Endodermal cell (in vitro differentiated cells): ENCODE measurements around the gene C18orf63. TPM values are rescaled to one million over a fixed set of nuclear protein-coding genes. Genes with fewer than 3 reads are reported as not detected.
A peak's percentile ranks its signal among the peaks of the same experiment; 100 is the strongest.
"Not testable (repeated sequence)": the region's sequence is repeated elsewhere in the genome, so short reads cannot be mapped to it uniquely, and the experiment has no call there.

Experiments
- DNase-seq: peaks from one replicate; pipeline ENCODE4 v3.0.0-alpha.2; 2017
- H3K27ac ChIP-seq: 2 replicates; pipeline ENCODE4 v1.5.1; 2013; ENCODE audit warnings: mild to moderate bottlenecking, low read depth, low read length, moderate library complexity
- H3K27me3 ChIP-seq: 2 replicates; pipeline ENCODE4 v1.6.1; 2013; ENCODE audit warnings: mild to moderate bottlenecking, low read length, moderate library complexity; ENCODE audit not compliant: insufficient read depth, control insufficient read depth, poor library complexity, severe bottlenecking
- H3K36me3 ChIP-seq: 2 replicates; pipeline ENCODE4 v1.7.0; 2013; ENCODE audit warnings: mild to moderate bottlenecking, low read length, moderate library complexity; ENCODE audit not compliant: control insufficient read depth, insufficient read depth
- H3K4me1 ChIP-seq: one replicate; pipeline ENCODE4 v1.7.0; 2013; ENCODE audit warnings: low read length; ENCODE audit not compliant: control insufficient read depth, insufficient read depth
- H3K4me3 ChIP-seq: 2 replicates; pipeline ENCODE4 v1.5.1; 2013; ENCODE audit warnings: mild to moderate bottlenecking, low read length, moderate library complexity
- H3K9ac ChIP-seq: 2 replicates; pipeline ENCODE4 v1.6.1; 2013; ENCODE audit warnings: mild to moderate bottlenecking, low read length, moderate library complexity; ENCODE audit not compliant: poor library complexity, severe bottlenecking; ENCODE audit errors: extremely low read depth
- H3K9me3 ChIP-seq: 2 replicates; pipeline ENCODE4 v1.6.1; 2013; ENCODE audit warnings: mild to moderate bottlenecking, low read length, moderate library complexity; ENCODE audit not compliant: control insufficient read depth
- H3K27ac Mint-ChIP-seq: 2 replicates; pipeline ENCODE4 v1.8.0; 2020; ENCODE audit warnings: mixed read lengths
- H3K27me3 Mint-ChIP-seq: 2 replicates; pipeline ENCODE4 v1.8.0; 2021; ENCODE audit warnings: mild to moderate bottlenecking, mixed read lengths; ENCODE audit not compliant: insufficient read depth
- H3K36me3 Mint-ChIP-seq: 2 replicates; pipeline ENCODE4 v1.8.0; 2020; ENCODE audit warnings: low read depth, mixed read lengths
- H3K4me1 Mint-ChIP-seq: 2 replicates; pipeline ENCODE4 v1.8.0; 2020; ENCODE audit warnings: mixed read lengths
- H3K4me3 Mint-ChIP-seq: 2 replicates; pipeline ENCODE4 v1.8.0; 2020; ENCODE audit warnings: mild to moderate bottlenecking, moderate library complexity, mixed read lengths
- H3K9me3 Mint-ChIP-seq: 2 replicates; pipeline ENCODE4 v1.8.0; 2020; ENCODE audit warnings: mild to moderate bottlenecking, mixed read lengths
- CTCF ChIP-seq: fragments of 200-600 bp; sonication (generic); conservative IDR thresholded peaks from 2 replicates; pipeline ENCODE4 v1.5.0; 2021; ENCODE audit warnings: antibody characterized with exemption, mild to moderate bottlenecking
- WGBS, 2 experiments: methylation state at CpG; one replicate each; pipeline versions ENCODE4 v1.1.5 to v1.1.7; 2013; ENCODE audit warnings: missing lambda C conversion rate in 2 of 2, mixed read lengths in 1 of 2; ENCODE audit not compliant: insufficient coverage in 1 of 2, insufficient read length in 1 of 2; 5-methylcytosine and 5-hydroxymethylcytosine counted together
- total RNA-seq, 2 donors: library from RNA; stranded (reverse); fragmentation: NEBNext Ultra II Directional in 1 of 2; extraction: Animal tissue kit (Norgen Biotek cat#: 25700) in 1 of 2; gene quantifications; 2 replicates in 1 of 2; 3 replicates in 1 of 2; pipeline ENCODE4 v1.2.1, GENCODE V29; 2021

C18orf63 gene
- total RNA-seq, 2 donors from 2014 or later, result not detected

- Mint-ChIP-seq H3K9me3 (no peaks in the 10 kb centered on the region), H3K4me1 (peaks cover 15% of the 10 kb centered on the region), H3K4me3 (peak overlapping the region; percentile 86), H3K36me3 (no peaks in the 10 kb centered on the region), H3K27ac (peak overlapping the region; percentile 85), H3K27me3 (peaks cover 4% of the 10 kb centered on the region)
- H3K9me3 ChIP-seq, result peaks cover 5% of the 10 kb centered on the region
- no peak overlapping the region for H3K9ac ChIP-seq
- no peaks in the 10 kb centered on the region for H3K27me3 ChIP-seq
- WGBS, 2 experiments, result 39 to 46% methylated on average over 4 of the region's 4 CpGs
- H3K27ac ChIP-seq, result no peak overlapping the region
- TF ChIP-seq CTCF, result no peak
- H3K4me3 ChIP-seq, result peak overlapping the region; percentile 88
- H3K4me1 ChIP-seq, result no peaks in the 10 kb centered on the region
- no peak for DNase-seq
- H3K36me3 ChIP-seq, result no peaks in the 10 kb centered on the region
Measured at GRCh38 chr18:74292541-74292858, 23.1 kb upstream of the C18orf63 start.

GRCh38 chr18:74292982-74293381 is 22.7 kb upstream of the C18orf63 start:
- not testable (repeated sequence) for DNase-seq, H3K36me3 Mint-ChIP-seq, H3K4me1 ChIP-seq, H3K27me3 Mint-ChIP-seq, H3K27me3 ChIP-seq, H3K9ac ChIP-seq, H3K27ac ChIP-seq, H3K9me3 ChIP-seq, H3K27ac Mint-ChIP-seq, H3K36me3 ChIP-seq, H3K9me3 Mint-ChIP-seq
- peaks cover 14% of the 10 kb centered on the region for H3K4me1 Mint-ChIP-seq
- H3K4me3 Mint-ChIP-seq, result peak overlapping the region; percentile 86
- peak overlapping the region; percentile 88 for H3K4me3 ChIP-seq
- 90 to 100% methylated on average over 2 to 3 of the region's 3 CpGs for WGBS, 2 experiments

- DNase-seq, result no peak
- WGBS, 2 experiments, result 79 to 85% methylated on average over 4 to 8 of the region's 8 CpGs
- Mint-ChIP-seq H3K4me3 (no peak overlapping the region), H3K27ac (no peak overlapping the region), H3K9me3 (peaks cover 12% of the 10 kb centered on the region), H3K4me1 (no peaks in the 10 kb centered on the region), H3K27me3 (peaks cover 4% of the 10 kb centered on the region), H3K36me3 (no peaks in the 10 kb centered on the region)
- no peaks in the 10 kb centered on the region for H3K27me3 ChIP-seq
- no peak overlapping the region for H3K9ac ChIP-seq
- H3K36me3 ChIP-seq, result no peaks in the 10 kb centered on the region
- TF ChIP-seq CTCF, result no peak
- no peak overlapping the region for H3K4me3 ChIP-seq
- H3K4me1 ChIP-seq, result no peaks in the 10 kb centered on the region
- H3K27ac ChIP-seq, result no peak overlapping the region
- H3K9me3 ChIP-seq, result peaks cover 9% of the 10 kb centered on the region
Measured at GRCh38 chr18:74294526-74294925, 21.1 kb upstream of the C18orf63 start.

DNA sequence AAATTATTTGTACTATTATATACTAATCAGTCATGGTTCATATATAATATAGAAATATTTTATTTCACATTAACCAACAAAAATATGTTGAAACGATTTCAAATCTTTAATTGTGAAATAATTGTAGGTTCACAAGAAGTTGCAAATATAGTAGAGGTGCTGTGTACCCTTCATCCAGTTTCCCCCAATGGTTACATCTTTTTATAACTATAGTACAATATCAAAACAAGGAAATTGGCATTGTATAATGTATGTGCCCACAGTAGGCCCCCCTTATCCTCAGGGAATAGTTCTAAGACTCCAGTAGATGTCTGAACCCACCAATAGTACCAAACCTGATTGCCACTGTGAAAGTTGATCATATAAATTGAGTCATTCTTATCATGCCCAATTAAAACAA is 16.5 kb upstream of the C18orf63 start:
- Histone ChIP-seq H3K27ac (no peak overlapping the region), H3K4me1 (no peaks in the 10 kb centered on the region), H3K4me3 (no peak overlapping the region), H3K36me3 (no peaks in the 10 kb centered on the region), H3K9ac (no peak overlapping the region), H3K27me3 (no peaks in the 10 kb centered on the region), H3K9me3 (peaks cover 7% of the 10 kb centered on the region)
- WGBS, 2 experiments, result no CpG with 5 or more reads among the region's 1 CpG
- DNase-seq, result no peak
- H3K27me3 Mint-ChIP-seq, result no peaks in the 10 kb centered on the region
- H3K36me3 Mint-ChIP-seq, result no peaks in the 10 kb centered on the region
- peaks cover 15% of the 10 kb centered on the region for H3K9me3 Mint-ChIP-seq
- H3K4me1 Mint-ChIP-seq, result peaks cover 8% of the 10 kb centered on the region
- H3K4me3 Mint-ChIP-seq, result no peak overlapping the region
- no peak overlapping the region for H3K27ac Mint-ChIP-seq
- TF ChIP-seq CTCF, result no peak
